ENCODE results near the gene CCL24.

GRCh38 chr7:75830978-75831377 lies 17.4 kb upstream of the CCL24 start:
- TF ChIP-seq, protein P1, sequence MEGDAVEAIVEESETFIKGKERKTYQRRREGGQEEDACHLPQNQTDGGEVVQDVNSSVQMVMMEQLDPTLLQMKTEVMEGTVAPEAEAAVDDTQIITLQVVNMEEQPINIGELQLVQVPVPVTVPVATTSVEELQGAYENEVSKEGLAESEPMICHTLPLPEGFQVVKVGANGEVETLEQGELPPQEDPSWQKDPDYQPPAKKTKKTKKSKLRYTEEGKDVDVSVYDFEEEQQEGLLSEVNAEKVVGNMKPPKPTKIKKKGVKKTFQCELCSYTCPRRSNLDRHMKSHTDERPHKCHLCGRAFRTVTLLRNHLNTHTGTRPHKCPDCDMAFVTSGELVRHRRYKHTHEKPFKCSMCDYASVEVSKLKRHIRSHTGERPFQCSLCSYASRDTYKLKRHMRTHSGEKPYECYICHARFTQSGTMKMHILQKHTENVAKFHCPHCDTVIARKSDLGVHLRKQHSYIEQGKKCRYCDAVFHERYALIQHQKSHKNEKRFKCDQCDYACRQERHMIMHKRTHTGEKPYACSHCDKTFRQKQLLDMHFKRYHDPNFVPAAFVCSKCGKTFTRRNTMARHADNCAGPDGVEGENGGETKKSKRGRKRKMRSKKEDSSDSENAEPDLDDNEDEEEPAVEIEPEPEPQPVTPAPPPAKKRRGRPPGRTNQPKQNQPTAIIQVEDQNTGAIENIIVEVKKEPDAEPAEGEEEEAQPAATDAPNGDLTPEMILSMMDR (conservative IDR thresholded peaks at IDR 0.05 in 1 of 2, IDR thresholded peaks at IDR 0.05 in 1 of 2; ENCODE audit: extremely low read depth in 1 of 2, insufficient read depth in 1 of 2, low read depth in 1 of 2, low read length in 2 of 2) = no peak
- no peak for TF ChIP-seq EZH2 (IDR thresholded peaks at IDR 0.05; ENCODE audit: borderline replicate concordance, low read length)

Measured in mammary epithelial cell (primary cell).